RWPE1 (cell line): Measurements from ENCODE around the gene RRAGC.
A peak's percentile ranks its signal among the peaks of the same experiment; 100 is the strongest.
"Not testable (repeated sequence)": the region's sequence is repeated elsewhere in the genome, so short reads cannot be mapped to it uniquely, and the experiment has no call there.

Experiments
- CTCF ChIA-PET: fragments of 350-600 bp; sonication (Branson Sonifier 250); formaldehyde crosslinking; extraction: SDS; loops from one replicate; lab custom pipeline; 2021; lab: Yijun Ruan, JAX
- POLR2A ChIA-PET: fragments of 400-600 bp; formaldehyde crosslinking; extraction: SDS; loops from one replicate; lab custom pipeline; 2020; ENCODE audit warnings: antibody characterized with exemption; ENCODE audit not compliant: low non-redundant PET; lab: Yijun Ruan, JAX
- DNase-seq: peaks from one replicate; pipeline ENCODE4 v3.0.0; 2012; ENCODE audit warnings: low spot score
- H3K27ac ChIP-seq: fragments of 450-650 bp; 2 replicates; pipeline ENCODE4 v1.5.1; 2017
- CTCF ChIP-seq: fragments of 450-650 bp; conservative IDR thresholded peaks from 2 replicates; pipeline ENCODE4 v1.5.1; 2017; ENCODE audit warnings: low read depth, mild to moderate bottlenecking

Gene RRAGC

GRCh38 chr1:38865112-38865715 is 5.6 kb upstream of the RRAGC start:
- TF ChIP-seq CTCF, result no peak
- CTCF ChIA-PET, result interaction anchor here (0.6 to 1.2 kb wide), 2 partner anchors 16 to 111 kb away, joined by 3 to 5 read pairs; no protein-coding TSS in a partner anchor
- POLR2A ChIA-PET, result no interaction called here
- no peak overlapping the region for H3K27ac ChIP-seq
- DNase-seq, result no peak

GRCh38 chr1:38860454-38860795 is 853 bp upstream of the RRAGC start:
- peak; percentile 15 for DNase-seq
- no peak for TF ChIP-seq CTCF
- POLR2A ChIA-PET, result interaction anchor here (0.6 kb wide), 1 partner anchor 105 kb away, joined by 3 read pairs; no protein-coding TSS in a partner anchor
- H3K27ac ChIP-seq, result peak overlapping the region; percentile 95
- CTCF ChIA-PET, result no interaction called here

DNA sequence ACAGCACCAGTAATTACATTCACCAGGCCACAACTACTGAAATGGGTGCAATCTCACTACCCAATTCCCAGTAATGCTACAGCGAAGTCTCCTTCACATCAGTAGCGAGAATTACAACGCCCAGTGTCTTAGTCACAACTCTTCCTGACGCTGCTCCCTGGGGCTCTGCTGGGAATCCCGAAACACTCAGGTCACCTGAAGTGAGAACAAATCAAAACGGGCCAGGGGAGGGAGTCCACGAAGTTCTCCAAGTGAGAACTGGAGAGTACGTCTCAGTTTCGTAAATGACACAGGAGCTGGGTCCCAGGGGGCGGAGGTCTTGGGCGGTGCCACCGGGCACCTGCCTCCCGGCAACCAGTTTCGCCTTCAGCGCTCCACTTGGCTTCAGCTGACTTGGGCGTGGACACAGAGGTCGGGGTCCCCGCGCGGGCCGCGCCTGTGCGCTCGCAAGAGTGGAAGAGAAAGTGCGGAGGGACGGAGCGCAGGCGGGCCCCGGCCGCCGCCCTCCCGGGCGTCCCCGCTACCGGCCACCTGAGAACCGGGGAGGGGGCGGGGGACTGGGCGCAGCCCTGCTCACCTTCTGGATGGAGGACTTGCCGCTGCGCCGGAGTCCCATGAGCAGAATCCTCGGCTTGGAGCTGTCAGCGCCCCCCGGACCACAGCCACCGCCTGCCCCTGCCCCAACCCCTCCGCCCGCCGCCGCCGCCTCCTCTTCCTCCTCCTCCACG is 575 bp downstream of the RRAGC start:
- POLR2A ChIA-PET, result no interaction called here
- H3K27ac ChIP-seq, result peak overlapping the region; percentile 95

GRCh38 chr1:38852780-38853179 is 6.8 kb downstream of the RRAGC start:
- POLR2A ChIA-PET, result no interaction called here
- no peak overlapping the region for H3K27ac ChIP-seq
- TF ChIP-seq CTCF, result no peak
- DNase-seq, result no peak
- CTCF ChIA-PET, result no interaction called here

More for the DNA sequence above, 575 bp downstream of the RRAGC start:
- no peak for TF ChIP-seq CTCF
- CTCF ChIA-PET, result no interaction called here
- DNase-seq, result peak; percentile 72

DNA sequence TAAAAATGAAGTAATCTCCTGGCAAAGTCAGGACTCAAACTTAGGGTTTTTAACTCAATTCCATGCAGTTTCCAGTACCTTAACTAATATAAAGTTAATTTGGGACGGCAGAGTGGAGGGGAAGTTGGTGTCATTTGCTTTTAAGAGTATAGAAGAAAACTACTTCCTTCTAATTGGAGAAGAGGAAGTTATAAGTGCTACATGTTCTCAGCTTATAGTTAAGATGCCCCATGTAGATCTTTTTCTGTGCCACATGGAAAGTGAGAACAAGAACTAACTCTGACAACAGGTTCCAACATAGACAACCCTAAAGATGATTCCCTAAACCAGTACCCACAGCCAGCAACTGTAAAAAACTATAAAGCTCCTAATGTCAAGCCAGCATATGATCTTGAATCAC is 11.5 kb downstream of the RRAGC start:
- ChIA-PET POLR2A (no interaction called here), CTCF (interaction anchor here (0.7 kb wide), 1 partner anchor 13 kb away, joined by 3 read pairs; no protein-coding TSS in a partner anchor)
- no peak overlapping the region for H3K27ac ChIP-seq
- no peak for TF ChIP-seq CTCF
- DNase-seq, result no peak

DNA sequence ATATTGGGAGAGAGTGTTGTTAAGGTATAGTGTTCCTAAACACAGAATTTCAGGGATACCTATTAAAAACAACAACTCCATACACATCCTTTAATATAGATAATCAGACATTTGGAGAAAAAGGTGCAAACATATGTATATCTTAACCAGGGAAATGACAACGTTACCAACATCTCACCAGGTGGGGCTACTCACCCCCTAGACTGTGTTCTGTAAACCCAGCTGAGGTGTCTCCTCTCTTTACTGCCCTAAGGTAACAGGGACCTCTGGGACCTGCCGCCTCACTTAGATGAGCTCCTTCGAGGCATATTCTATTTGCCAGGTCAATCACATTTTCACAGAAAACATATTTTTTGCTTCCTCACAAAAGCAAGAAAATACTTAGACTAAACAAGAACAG is 13.4 kb downstream of the RRAGC start:
- ChIA-PET CTCF (interaction anchor here (0.9 kb wide), 1 partner anchor 11 kb away, joined by 3 read pairs; no protein-coding TSS in a partner anchor), POLR2A (no interaction called here)
- no peak overlapping the region for H3K27ac ChIP-seq
- TF ChIP-seq CTCF, result no peak
- DNase-seq, result no peak

DNA sequence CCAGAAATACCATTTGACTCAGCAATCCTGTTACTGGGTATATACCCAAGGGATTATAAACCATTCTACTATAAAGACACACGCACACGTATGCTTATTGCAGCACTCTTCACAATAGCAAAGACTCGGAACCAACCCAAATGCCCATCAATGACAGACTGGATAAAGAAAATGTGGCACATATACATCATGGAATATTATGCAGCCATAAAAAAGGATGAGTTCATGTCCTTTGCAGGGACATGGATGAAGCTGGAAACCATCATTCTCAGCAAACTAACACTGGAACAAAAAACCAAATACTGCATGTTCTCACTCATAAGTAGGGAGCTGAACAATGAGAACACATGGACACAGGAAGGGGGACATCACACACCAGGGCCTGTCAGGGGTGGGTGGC is 14.5 kb downstream of the RRAGC start:
- DNase-seq, POLR2A ChIA-PET, H3K27ac ChIP-seq: not testable (repeated sequence)
- CTCF ChIA-PET, result interaction anchor here (0.9 kb wide), 1 partner anchor 10 kb away, joined by 3 read pairs; no protein-coding TSS in a partner anchor
